ENCODE data around the gene FBXO5.
A peak's percentile ranks its signal among the peaks of the same experiment; 100 is the strongest.
"Not testable (repeated sequence)": the region's sequence is repeated elsewhere in the genome, so short reads cannot be mapped to it uniquely, and the experiment has no call there.

Gene FBXO5

GRCh38 chr6:152982904-152983636, at the start of gene FBXO5:
Gene FBXO5 (minus strand): TSS chr6:152983041. CDS start chr6:152982959, 82 bp downstream.
- peak; percentile 97 for DNase-seq (ENCODE audit: low spot score)

- DNase-seq (ENCODE audit: low spot score): peak; percentile 29
These were observed 49.5 kb upstream of the FBXO5 start for GRCh38 chr6:153032255-153032882.

- DNase-seq (ENCODE audit: low spot score): no peak
These were observed 48.6 kb upstream of the FBXO5 start for GRCh38 chr6:153031335-153031955.

- DNase-seq (ENCODE audit: low spot score): no peak
These were observed 46.1 kb upstream of the FBXO5 start for GRCh38 chr6:153028963-153029362.

- DNase-seq (ENCODE audit: low spot score): no peak
These were observed 45.4 kb upstream of the FBXO5 start for GRCh38 chr6:153028286-153028685.

GRCh38 chr6:153027480-153027879, 44.6 kb upstream of the FBXO5 start:
- DNase-seq (ENCODE audit: low spot score): no peak

- DNase-seq (ENCODE audit: low spot score): no peak
These were observed 41.8 kb upstream of the FBXO5 start for GRCh38 chr6:153024709-153025017.

- peak; percentile 78 for DNase-seq (ENCODE audit: low spot score)
These were observed 41.3 kb upstream of the FBXO5 start for GRCh38 chr6:153023977-153024708.

- no peak for DNase-seq (ENCODE audit: low spot score)
These were observed 35.5 kb upstream of the FBXO5 start for GRCh38 chr6:153018355-153018754.

- DNase-seq (ENCODE audit: low spot score): no peak
These were observed 34.0 kb upstream of the FBXO5 start for GRCh38 chr6:153016846-153017245.

GRCh38 chr6:153015094-153015640, 32.3 kb upstream of the FBXO5 start:
- no peak for DNase-seq (ENCODE audit: low spot score)

- DNase-seq (ENCODE audit: low spot score): no peak
These were observed 30.6 kb upstream of the FBXO5 start for GRCh38 chr6:153013438-153013837.

GRCh38 chr6:153012856-153013255, 30.0 kb upstream of the FBXO5 start:
- DNase-seq (ENCODE audit: low spot score): no peak

- DNase-seq (ENCODE audit: low spot score): no peak
These were observed 20.5 kb upstream of the FBXO5 start for GRCh38 chr6:153003366-153003690.

GRCh38 chr6:153002613-153003365, 19.9 kb upstream of the FBXO5 start, which contains the start of gene MTRF1L:
Gene MTRF1L (minus strand): TSS chr6:153002709. CDS start chr6:153002685, 24 bp downstream.
- DNase-seq (ENCODE audit: low spot score): peak; percentile 97

- peak; percentile 37 for DNase-seq (ENCODE audit: low spot score)
These were observed 19.1 kb upstream of the FBXO5 start for GRCh38 chr6:153001767-153002612.

- not testable (repeated sequence) for DNase-seq (ENCODE audit: low spot score)
These were observed 17.9 kb upstream of the FBXO5 start for GRCh38 chr6:153000790-153001189.

- no peak for DNase-seq (ENCODE audit: low spot score)
These were observed 17.4 kb upstream of the FBXO5 start for GRCh38 chr6:153000243-153000642.

- DNase-seq (ENCODE audit: low spot score): not testable (repeated sequence)
These were observed 16.7 kb upstream of the FBXO5 start for GRCh38 chr6:152999538-152999937.

- no peak for DNase-seq (ENCODE audit: low spot score)
These were observed 11.0 kb upstream of the FBXO5 start for GRCh38 chr6:152993847-152994246.

- peak; percentile 19 for DNase-seq (ENCODE audit: low spot score)
These were observed 10.6 kb upstream of the FBXO5 start for GRCh38 chr6:152993431-152993830.
